ENCODE data around the gene PRRC2C.
"Not testable (repeated sequence)": the region's sequence is repeated elsewhere in the genome, so short reads cannot be mapped to it uniquely, and the experiment has no call there.

Gene PRRC2C

GRCh38 chr1:171500803-171501202 is 15.5 kb downstream of the PRRC2C start:
- DNase-seq (ENCODE audit: low spot score), result no peak

DNA sequence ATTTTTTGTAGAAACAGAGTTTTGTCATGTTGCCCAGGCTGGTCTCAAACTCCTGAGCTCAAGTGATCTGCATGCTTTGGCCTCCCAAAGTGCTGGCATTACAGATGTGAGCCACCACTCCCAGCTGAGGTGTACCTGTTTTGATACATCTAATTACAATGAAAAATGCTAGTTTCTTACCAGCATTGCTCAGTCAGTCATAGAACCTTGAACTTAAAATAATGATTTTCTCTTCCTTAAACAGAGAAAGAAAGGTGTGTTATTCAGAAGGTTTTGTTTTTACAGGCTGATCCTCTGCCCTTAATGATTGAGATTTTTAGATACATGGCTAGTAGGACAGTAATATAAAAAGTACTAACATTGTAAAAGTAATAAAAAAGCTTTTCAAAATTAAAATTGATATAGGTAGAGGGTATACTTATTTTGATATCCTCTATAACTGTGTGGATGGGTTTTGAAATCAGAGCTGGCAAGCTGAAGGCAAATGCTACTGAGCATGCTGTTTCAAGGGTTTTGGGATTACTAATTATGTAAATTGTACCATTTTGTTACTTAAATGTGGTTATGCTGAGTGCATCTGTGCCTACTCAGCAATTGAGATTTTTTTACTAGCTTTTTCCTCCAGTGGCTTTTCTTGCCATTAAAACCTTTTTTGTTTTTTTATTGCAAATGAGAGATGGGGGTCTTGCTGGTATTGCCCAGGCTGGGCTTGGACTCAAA is 16.1 kb downstream of the PRRC2C start:
- no peak for DNase-seq (ENCODE audit: low spot score)

DNA sequence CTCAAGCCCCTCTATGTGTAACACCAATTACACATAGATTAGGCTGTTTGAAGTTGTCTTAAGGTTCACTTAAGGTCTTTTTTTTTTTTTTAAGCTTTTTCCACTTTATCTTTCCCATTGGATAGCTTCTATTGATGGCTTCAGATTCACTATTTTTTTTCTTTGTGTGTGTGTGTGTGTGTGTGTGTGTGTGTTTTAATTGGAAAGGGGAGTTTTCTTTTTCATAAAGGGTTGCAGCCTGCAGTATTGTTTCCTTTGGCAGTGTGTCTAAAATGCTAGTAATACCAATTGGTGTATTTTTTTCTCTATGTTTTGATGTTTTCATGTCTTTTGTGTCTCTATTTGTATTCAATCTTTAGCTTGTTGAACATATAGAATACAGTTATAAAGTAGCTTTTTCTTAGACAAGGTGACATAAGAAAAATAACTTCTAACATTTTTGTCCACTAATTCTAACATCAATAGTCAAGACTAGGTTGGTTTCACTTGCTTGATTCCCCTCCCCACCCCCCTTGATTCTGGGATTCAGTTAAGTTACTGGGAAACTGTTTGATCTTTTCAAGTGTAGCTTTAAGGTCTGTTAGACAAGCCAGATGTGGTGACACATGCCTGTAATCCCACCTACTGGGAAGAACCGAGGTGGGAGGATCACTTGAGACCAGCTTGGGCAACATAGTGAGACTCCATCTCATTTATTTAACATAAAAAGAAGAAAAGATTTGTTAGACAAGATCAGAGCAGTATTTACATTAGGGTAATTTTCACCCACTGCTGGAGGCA is 21.4 kb downstream of the PRRC2C start:
- peak; percentile 13 for DNase-seq (ENCODE audit: low spot score)

DNA sequence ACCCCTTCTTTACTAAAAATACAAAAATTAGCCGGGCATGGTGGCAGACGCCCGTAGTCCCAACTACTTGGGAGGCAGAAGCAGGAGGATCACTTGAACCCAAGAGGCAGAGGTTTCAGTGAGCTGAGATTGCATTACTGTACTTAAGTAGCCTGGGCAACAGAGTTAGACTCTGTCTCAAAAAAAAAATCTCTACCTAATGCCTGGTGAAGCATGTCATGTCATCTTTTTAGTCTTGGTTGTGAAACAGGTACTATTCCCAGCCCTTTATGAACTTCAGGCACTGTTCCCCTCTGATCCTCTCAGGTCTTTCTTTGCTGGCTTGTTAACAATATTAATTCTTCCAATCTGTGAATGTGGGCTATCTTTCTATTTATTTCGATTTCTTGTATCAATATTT is 22.1 kb downstream of the PRRC2C start:
- DNase-seq (ENCODE audit: low spot score), result no peak

GRCh38 chr1:171509191-171509590 is 23.9 kb downstream of the PRRC2C start:
- no peak for DNase-seq (ENCODE audit: low spot score)

- no peak for DNase-seq (ENCODE audit: low spot score)
Observed at GRCh38 chr1:171513743-171514142, 28.4 kb downstream of the PRRC2C start.

- DNase-seq (ENCODE audit: low spot score), result no peak
Observed at GRCh38 chr1:171515299-171515698, 30.0 kb downstream of the PRRC2C start.

DNA sequence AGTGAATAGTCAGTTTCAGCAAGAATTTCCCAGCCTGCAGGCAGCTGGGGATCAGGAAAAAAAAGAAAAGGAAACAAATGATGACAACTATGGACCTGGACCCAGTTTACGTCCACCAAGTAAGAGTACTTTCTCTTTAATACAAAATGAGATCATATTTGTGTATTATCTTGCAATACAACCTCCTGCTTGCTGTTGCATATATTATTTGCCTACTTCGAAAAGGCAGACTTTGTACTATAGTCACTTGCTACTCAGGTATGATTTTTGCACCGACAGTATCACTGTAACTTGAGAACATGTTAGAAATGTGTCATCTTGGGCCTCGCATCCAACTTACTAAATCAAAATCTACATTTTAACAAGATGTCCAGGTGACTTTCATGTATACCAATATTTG is 30.4 kb downstream of the PRRC2C start:
- DNase-seq (ENCODE audit: low spot score), result no peak

DNA sequence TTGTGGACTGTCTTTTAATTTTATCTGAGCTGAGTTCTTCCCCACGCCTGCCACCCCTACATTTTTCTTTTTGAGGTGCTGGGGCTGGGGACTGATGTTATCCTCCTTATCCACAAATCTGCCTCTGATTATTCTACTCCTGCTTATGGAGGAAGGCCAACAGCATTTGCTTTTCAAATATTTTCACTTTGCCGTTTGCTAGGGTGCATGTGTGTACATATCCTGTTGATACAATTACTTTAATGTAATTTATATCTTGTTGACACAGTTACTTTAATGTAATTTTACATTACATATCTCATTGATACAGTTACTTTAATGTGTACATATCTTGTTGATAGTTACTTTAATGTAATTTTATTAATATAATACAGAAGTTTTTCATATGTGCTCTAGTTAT is 36.2 kb downstream of the PRRC2C start:
- no peak for DNase-seq (ENCODE audit: low spot score)

- DNase-seq (ENCODE audit: low spot score), result no peak
Observed at GRCh38 chr1:171530676-171531075, 45.3 kb downstream of the PRRC2C start.

DNA sequence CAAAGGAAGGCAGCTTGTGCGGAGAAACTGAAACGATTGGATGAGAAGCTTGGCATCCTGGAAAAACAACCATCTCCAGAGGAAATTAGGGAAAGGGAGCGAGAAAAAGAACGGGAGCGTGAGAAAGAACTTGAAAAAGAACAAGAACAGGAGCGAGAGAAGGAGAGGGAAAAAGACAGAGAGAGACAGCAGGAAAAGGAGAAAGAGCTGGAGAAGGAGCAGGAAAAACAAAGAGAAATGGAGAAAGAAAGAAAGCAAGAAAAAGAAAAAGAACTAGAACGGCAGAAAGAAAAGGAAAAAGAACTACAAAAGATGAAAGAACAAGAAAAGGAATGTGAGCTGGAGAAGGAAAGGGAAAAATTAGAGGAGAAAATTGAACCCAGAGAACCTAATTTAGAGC is 47.2 kb downstream of the PRRC2C start:
- no peak for DNase-seq (ENCODE audit: low spot score)

- DNase-seq (ENCODE audit: low spot score), result no peak
Observed at GRCh38 chr1:171545523-171545922, 60.2 kb downstream of the PRRC2C start.

DNA sequence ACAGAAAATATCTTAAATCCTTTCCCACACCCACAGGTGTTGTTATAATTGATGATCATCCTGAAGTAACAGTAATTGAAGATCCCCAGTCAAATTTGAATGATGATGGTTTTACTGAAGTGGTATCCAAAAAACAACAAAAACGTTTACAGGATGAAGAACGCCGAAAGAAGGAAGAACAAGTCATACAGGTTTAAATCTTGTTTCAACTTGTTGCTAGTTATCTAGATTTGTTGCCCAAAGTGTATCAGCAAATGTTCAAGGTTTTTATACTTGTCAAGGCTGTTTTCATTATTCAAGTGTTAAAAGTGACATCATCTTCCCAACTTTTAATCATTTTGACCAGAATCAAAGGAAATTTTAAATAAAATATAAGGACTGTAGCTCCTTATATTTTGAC is 64.7 kb downstream of the PRRC2C start:
- no peak for DNase-seq (ENCODE audit: low spot score)

DNA sequence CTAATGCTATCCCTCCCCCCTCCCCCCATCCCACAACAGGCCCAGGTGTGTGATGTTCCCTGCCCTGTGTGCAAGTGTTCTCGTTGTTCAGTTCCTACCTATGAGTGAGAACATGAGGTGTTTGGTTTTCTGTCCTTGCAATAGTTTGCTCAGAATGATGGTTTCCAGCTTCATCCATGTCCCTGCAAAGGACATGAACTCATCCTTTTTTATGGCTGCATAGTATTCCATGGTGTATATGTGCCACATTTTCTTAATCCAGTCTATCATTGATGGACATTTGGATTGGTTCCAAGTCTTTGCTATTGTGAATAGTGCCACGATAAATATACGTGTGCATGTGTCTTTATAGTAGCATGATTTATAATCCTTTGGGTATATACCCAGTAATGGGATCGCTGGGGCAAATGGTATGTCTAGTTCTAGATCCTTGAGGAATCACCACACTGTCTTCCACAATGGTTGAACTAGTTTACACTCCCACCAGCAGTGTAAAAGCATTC is 65.3 kb downstream of the PRRC2C start:
- not testable (repeated sequence) for DNase-seq (ENCODE audit: low spot score)

DNA sequence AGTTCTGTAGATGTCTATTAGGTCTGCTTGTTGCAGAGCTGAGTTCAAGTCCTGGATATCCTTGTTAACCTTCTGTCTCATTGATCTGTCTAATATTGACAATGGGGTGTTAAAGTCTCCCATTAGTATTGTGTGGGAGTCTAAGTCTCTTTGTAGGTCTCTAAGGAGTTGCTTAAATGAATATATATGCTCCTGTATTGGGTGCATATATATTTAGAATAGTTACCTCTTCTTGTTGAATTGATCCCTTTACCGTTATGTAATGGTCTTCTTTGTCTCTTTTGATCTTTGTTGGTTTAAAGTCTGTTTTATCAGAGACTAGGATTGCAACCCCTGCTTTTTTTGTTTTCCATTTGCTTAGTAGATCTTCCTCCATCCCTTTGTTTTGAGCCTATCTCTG is 68.6 kb downstream of the PRRC2C start:
- not testable (repeated sequence) for DNase-seq (ENCODE audit: low spot score)

- DNase-seq (ENCODE audit: low spot score), result no peak
Observed at GRCh38 chr1:171563675-171564074, 78.3 kb downstream of the PRRC2C start.

GRCh38 chr1:171566467-171566866 is 81.1 kb downstream of the PRRC2C start:
- DNase-seq (ENCODE audit: low spot score), result no peak

GRCh38 chr1:171570295-171570694 is 85.0 kb downstream of the PRRC2C start:
- no peak for DNase-seq (ENCODE audit: low spot score)

GRCh38 chr1:171576144-171576543 is 90.8 kb downstream of the PRRC2C start:
- no peak for DNase-seq (ENCODE audit: low spot score)

GRCh38 chr1:171581226-171581625 is 95.9 kb downstream of the PRRC2C start:
- DNase-seq (ENCODE audit: low spot score), result no peak

DNA sequence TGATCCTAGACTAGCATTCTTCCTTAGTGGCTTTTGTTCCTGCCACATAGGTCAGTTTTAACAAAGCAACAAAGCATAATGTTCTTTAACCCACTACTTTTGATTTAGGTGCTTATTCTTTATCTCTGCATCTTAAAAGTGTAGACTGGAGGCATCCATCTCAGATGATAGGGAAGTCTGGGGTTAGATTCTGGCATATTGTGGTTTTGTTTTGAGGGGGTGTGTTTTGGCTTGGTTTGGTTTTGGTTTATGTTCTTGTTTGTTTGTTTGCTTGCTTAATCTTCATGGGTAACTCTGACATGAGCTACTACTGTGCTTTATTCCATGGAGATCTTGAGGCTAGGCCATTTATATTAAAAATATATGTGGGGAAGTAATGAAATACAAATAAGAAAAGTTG is 96.4 kb downstream of the PRRC2C start:
- no peak for DNase-seq (ENCODE audit: low spot score)

- DNase-seq (ENCODE audit: low spot score), result no peak
Observed at GRCh38 chr1:171582589-171582988, 97.3 kb downstream of the PRRC2C start.

DNA sequence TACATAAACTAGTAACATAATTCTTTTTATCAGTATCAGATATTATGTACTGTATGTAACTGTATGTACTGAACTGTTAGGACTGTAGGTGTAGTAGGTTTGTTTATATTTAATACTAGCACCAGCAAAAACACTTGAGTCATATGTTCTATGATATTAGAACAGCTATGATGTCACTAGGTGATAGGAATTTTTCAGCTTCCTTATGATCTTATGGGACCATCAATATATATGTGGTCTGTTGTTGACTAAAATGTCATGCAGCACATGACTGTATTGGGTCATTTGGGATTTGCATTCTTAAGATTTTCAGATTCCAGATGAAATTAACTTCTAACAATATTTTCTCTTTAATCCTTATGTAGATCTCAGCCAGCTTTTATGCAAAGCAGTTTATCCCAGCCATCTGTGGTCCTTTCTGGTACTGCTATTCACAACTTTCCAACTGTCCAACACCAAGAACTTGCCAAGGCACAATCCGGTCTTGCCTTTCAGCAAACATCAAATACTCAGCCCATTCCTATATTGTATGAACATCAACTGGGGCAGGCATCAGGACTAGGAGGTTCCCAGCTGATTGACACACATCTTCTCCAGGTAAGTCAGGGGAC is 98.4 kb downstream of the PRRC2C start:
- no peak for DNase-seq (ENCODE audit: low spot score)
